ENCODE measurements around the gene PCIF1.

The PCIF1 gene

GRCh38 chr20:45904583-45905504 lies 29.6 kb upstream of the PCIF1 start:
- DNase-seq = no peak

GRCh38 chr20:45905505-45906079 lies 28.9 kb upstream of the PCIF1 start:
- DNase-seq = no peak

GRCh38 chr20:45907219-45907948 lies 27.1 kb upstream of the PCIF1 start:
- no peak for DNase-seq

- DNase-seq = no peak
Measured at GRCh38 chr20:45908084-45908483, 26.4 kb upstream of the PCIF1 start.

- no peak for DNase-seq
Measured at GRCh38 chr20:45909336-45909808, 25.1 kb upstream of the PCIF1 start.

GRCh38 chr20:45909817-45910669 lies 24.4 kb upstream of the PCIF1 start:
- DNase-seq = no peak

- peak; percentile 85 to 88 for DNase-seq
Measured at GRCh38 chr20:45910670-45911485, 23.6 kb upstream of the PCIF1 start.

- no peak for DNase-seq
Measured at GRCh38 chr20:45911486-45912343, 22.8 kb upstream of the PCIF1 start, which contains the start of gene PLTP. TSS of gene PLTP (minus strand) at chr20:45912155. CDS start at chr20:45911452, 703 bp downstream.

- no peak for DNase-seq
Measured at GRCh38 chr20:45912344-45912682, 22.2 kb upstream of the PCIF1 start.

GRCh38 chr20:45913116-45913515 lies 21.4 kb upstream of the PCIF1 start:
- no peak for DNase-seq

GRCh38 chr20:45917790-45918141 lies 16.7 kb upstream of the PCIF1 start:
- DNase-seq = no peak

GRCh38 chr20:45918182-45918737 lies 16.2 kb upstream of the PCIF1 start:
- no peak for DNase-seq

GRCh38 chr20:45918779-45919537 lies 15.5 kb upstream of the PCIF1 start:
- no peak for DNase-seq

GRCh38 chr20:45919542-45920399 lies 14.7 kb upstream of the PCIF1 start:
- no peak for DNase-seq

GRCh38 chr20:45920462-45921336 lies 13.8 kb upstream of the PCIF1 start:
- no peak for DNase-seq

GRCh38 chr20:45921337-45922189 lies 12.9 kb upstream of the PCIF1 start:
- no peak for DNase-seq
